Endothelial cell (in vitro differentiated cells): Measurements from ENCODE around the gene SERPINE1. TPM values are rescaled to one million over a fixed set of nuclear protein-coding genes. Genes with fewer than 3 reads are reported as not detected.
A peak's percentile ranks its signal among the peaks of the same experiment; 100 is the strongest.

Source experiments
- DNase-seq: peaks from one replicate; pipeline ENCODE4 v3.0.0; 2021; ENCODE audit warnings: low spot score
- H3K27ac Mint-ChIP-seq: one replicate; pipeline ENCODE4 v1.8.0; 2021; ENCODE audit warnings: mixed read lengths, inconsistent platforms; ENCODE audit not compliant: unreplicated experiment
- H3K27me3 Mint-ChIP-seq: one replicate; pipeline ENCODE4 v1.8.0; 2021; ENCODE audit warnings: mild to moderate bottlenecking, moderate library complexity, mixed read lengths, inconsistent platforms; ENCODE audit not compliant: unreplicated experiment
- H3K36me3 Mint-ChIP-seq: one replicate; pipeline ENCODE4 v1.8.0; 2021; ENCODE audit warnings: mild to moderate bottlenecking, low read depth, mixed read lengths, inconsistent platforms; ENCODE audit not compliant: unreplicated experiment
- H3K4me1 Mint-ChIP-seq: one replicate; pipeline ENCODE4 v1.8.0; 2021; ENCODE audit warnings: mild to moderate bottlenecking, mixed read lengths, inconsistent platforms; ENCODE audit not compliant: unreplicated experiment
- H3K4me3 Mint-ChIP-seq: one replicate; pipeline ENCODE4 v1.8.0; 2021; ENCODE audit warnings: mild to moderate bottlenecking, mixed read lengths, inconsistent platforms; ENCODE audit not compliant: unreplicated experiment
- H3K9me3 Mint-ChIP-seq: one replicate; pipeline ENCODE4 v1.8.0; 2021; ENCODE audit warnings: mixed read lengths, inconsistent platforms; ENCODE audit not compliant: unreplicated experiment
- total RNA-seq: library from RNA; stranded (reverse); fragmentation: NEBNext Ultra II Directional; extraction: Animal tissue kit (Norgen Biotek cat#: 25700); gene quantifications from one replicate; pipeline ENCODE4 v1.2.1, GENCODE V29; 2021; ENCODE audit not compliant: unreplicated experiment
- TF ChIP-seq, protein P1 (sequence below): fragments of 200-600 bp; sonication (generic); IDR thresholded peaks from one replicate; pipeline ENCODE4 v1.5.0; 2021; ENCODE audit warnings: antibody characterized with exemption; ENCODE audit not compliant: unreplicated experiment

Gene SERPINE1
- total RNA-seq, 1 donor from 2014 or later = 0.80 TPM

DNA sequence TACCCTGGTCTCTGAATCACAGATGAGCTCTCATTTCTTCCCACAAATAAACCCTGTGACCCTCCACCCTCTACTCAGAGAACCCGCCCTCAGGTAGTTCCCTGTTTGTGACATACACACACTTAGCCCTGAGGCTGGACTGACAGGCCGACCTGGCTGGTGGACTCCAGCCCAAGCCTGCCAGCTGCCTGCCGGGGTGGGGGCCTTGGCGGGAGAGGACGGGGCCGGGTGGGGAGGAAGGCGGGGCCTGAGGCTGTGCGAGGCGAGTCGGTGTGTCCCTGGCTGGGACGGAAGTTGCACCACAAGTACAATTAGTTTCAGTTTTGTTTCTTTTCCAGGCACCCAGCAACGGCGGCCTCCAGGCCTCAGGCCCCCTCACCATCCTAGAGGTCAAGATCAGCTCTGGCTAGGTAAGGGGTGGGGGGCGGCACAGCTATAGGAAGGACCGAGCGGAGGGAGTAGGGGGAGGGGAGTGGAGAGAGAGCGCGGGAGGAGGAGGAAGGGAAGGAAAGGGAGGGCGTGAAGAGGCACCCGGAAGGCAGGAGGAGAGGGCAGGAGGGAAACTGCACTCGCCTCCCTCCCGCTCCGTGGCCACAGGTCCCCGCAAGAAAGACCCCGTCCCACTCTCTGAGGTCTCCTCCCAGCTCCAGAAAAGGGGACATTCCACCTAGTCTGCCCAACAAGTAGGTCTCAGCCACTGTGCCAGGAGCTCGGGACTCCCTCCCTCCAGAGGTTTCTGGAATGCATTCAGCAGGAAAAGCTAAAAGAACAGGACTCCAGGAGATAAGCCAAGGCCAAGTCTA is 41.5 kb upstream of the SERPINE1 start, which contains the start of gene TRIM56:
Gene TRIM56 (plus strand): TSS at position 320 of the 803 bp plus-strand sequence. CDS start 1,832 bp downstream, outside the sequence.
- Mint-ChIP-seq H3K4me3 (peak within 1 kb of the TSS; percentile 86), H3K36me3 (no peaks in the 10 kb centered on the region), H3K4me1 (peaks cover 10% of the 10 kb centered on the region), H3K27ac (peak within 1 kb of the TSS; percentile 78), H3K27me3 (peaks cover 3% of the 10 kb centered on the region), H3K9me3 (no peaks in the 10 kb centered on the region)
- DNase-seq = peak; percentile 46
- TF ChIP-seq, protein P1, sequence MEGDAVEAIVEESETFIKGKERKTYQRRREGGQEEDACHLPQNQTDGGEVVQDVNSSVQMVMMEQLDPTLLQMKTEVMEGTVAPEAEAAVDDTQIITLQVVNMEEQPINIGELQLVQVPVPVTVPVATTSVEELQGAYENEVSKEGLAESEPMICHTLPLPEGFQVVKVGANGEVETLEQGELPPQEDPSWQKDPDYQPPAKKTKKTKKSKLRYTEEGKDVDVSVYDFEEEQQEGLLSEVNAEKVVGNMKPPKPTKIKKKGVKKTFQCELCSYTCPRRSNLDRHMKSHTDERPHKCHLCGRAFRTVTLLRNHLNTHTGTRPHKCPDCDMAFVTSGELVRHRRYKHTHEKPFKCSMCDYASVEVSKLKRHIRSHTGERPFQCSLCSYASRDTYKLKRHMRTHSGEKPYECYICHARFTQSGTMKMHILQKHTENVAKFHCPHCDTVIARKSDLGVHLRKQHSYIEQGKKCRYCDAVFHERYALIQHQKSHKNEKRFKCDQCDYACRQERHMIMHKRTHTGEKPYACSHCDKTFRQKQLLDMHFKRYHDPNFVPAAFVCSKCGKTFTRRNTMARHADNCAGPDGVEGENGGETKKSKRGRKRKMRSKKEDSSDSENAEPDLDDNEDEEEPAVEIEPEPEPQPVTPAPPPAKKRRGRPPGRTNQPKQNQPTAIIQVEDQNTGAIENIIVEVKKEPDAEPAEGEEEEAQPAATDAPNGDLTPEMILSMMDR = no peak

DNA sequence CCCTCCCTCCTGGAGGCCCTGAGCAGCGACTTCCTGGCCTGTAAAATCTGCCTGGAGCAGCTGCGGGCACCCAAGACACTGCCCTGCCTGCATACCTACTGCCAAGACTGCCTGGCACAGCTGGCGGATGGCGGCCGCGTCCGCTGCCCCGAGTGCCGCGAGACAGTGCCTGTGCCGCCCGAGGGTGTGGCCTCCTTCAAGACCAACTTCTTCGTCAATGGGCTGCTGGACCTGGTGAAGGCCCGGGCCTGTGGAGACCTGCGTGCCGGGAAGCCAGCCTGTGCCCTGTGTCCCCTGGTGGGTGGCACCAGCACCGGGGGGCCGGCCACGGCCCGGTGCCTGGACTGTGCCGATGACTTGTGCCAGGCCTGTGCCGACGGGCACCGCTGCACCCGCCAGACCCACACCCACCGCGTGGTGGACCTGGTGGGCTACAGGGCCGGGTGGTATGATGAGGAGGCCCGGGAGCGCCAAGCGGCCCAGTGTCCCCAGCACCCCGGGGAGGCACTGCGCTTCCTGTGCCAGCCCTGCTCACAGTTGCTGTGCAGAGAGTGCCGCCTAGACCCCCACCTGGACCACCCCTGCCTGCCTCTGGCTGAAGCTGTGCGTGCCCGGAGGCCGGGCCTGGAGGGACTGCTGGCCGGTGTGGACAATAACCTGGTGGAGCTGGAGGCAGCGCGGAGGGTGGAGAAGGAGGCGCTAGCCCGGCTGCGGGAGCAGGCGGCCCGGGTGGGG is 39.4 kb upstream of the SERPINE1 start:
- H3K36me3 Mint-ChIP-seq = peaks cover 7% of the 10 kb centered on the region
- no peak overlapping the region for H3K27ac Mint-ChIP-seq
- no peak overlapping the region for H3K4me3 Mint-ChIP-seq
- no peaks in the 10 kb centered on the region for H3K9me3 Mint-ChIP-seq
- peaks cover 6% of the 10 kb centered on the region for H3K4me1 Mint-ChIP-seq
- no peak for DNase-seq
- TF ChIP-seq, protein P1 = no peak
- peaks cover 6% of the 10 kb centered on the region for H3K27me3 Mint-ChIP-seq

DNA sequence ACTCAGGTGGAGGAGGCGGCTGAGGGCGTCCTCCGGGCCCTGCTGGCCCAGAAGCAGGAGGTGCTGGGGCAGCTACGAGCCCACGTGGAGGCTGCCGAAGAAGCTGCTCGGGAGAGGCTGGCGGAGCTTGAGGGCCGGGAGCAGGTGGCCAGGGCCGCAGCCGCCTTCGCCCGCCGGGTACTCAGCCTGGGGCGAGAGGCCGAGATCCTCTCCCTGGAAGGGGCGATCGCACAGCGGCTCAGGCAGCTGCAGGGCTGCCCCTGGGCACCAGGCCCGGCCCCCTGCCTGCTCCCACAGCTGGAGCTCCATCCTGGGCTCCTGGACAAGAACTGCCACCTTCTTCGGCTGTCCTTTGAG is 38.9 kb upstream of the SERPINE1 start:
- DNase-seq = no peak
- Mint-ChIP-seq H3K27me3 (peaks cover 8% of the 10 kb centered on the region), H3K27ac (no peak overlapping the region), H3K36me3 (peaks cover 7% of the 10 kb centered on the region), H3K9me3 (no peaks in the 10 kb centered on the region), H3K4me3 (no peak overlapping the region), H3K4me1 (peaks cover 6% of the 10 kb centered on the region)
- TF ChIP-seq, protein P1 = no peak

DNA sequence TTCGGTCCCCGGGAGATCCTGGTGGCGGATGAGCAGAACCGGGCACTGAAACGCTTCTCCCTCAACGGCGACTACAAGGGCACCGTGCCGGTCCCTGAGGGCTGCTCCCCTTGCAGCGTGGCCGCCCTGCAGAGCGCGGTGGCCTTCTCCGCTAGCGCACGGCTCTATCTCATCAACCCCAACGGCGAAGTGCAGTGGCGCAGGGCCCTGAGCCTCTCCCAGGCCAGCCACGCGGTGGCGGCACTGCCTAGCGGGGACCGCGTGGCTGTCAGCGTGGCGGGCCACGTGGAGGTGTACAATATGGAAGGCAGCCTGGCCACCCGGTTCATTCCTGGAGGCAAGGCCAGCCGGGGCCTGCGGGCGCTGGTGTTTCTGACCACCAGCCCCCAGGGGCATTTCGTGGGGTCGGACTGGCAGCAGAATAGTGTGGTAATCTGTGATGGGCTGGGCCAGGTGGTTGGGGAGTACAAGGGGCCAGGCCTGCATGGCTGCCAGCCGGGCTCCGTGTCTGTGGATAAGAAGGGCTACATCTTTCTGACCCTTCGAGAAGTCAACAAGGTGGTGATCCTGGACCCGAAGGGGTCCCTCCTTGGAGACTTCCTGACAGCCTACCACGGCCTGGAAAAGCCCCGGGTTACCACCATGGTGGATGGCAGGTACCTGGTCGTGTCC is 37.9 kb upstream of the SERPINE1 start:
- TF ChIP-seq, protein P1 = no peak
- Mint-ChIP-seq H3K36me3 (peaks cover 7% of the 10 kb centered on the region), H3K4me1 (peaks cover 6% of the 10 kb centered on the region), H3K4me3 (no peak overlapping the region), H3K27ac (no peak overlapping the region), H3K27me3 (peaks cover 8% of the 10 kb centered on the region), H3K9me3 (no peaks in the 10 kb centered on the region)
- no peak for DNase-seq
